H54 (cell line): Measurements from ENCODE around the gene TTC17.
"Not testable (repeated sequence)": the region's sequence is repeated elsewhere in the genome, so short reads cannot be mapped to it uniquely, and the experiment has no call there.

Source experiments
- DNase-seq: peaks from one replicate; pipeline ENCODE4 v3.0.0; 2011; ENCODE audit warnings: low spot score, mixed read lengths; ENCODE audit not compliant: insufficient read length
- FAIRE-seq: peaks from 3 replicates; lab custom pipeline; 2011; peaks lifted over from hg19 to GRCh38; lab: Jason Lieb, UNC
- POLR2A ChIP-seq: IDR thresholded peaks from 2 replicates; pipeline ENCODE4 v1.6.1; 2011; ENCODE audit warnings: low read depth, mild to moderate bottlenecking, low read length

TTC17 gene

GRCh38 chr11:43403357-43404231, 44.9 kb downstream of the TTC17 start:
- no peak for DNase-seq
- no peak for TF ChIP-seq POLR2A
- FAIRE-seq: peak; percentile 41

GRCh38 chr11:43404406-43404805, 45.7 kb downstream of the TTC17 start:
- no peak for FAIRE-seq
- TF ChIP-seq POLR2A: no peak

GRCh38 chr11:43404836-43405479, 46.2 kb downstream of the TTC17 start:
- DNase-seq: no peak
- peak; percentile 15 for FAIRE-seq

More at GRCh38 chr11:43404406-43404805, 45.7 kb downstream of the TTC17 start:
- DNase-seq: no peak

GRCh38 chr11:43408277-43408676, 49.6 kb downstream of the TTC17 start:
- FAIRE-seq: peak; percentile 6
- DNase-seq: no peak
- TF ChIP-seq POLR2A: no peak

More at GRCh38 chr11:43404836-43405479, 46.2 kb downstream of the TTC17 start:
- TF ChIP-seq POLR2A: no peak

- DNase-seq: no peak
- FAIRE-seq: peak; percentile 55
Measured at GRCh38 chr11:43410394-43410793, 51.7 kb downstream of the TTC17 start.

GRCh38 chr11:43418197-43418596, 59.5 kb downstream of the TTC17 start:
- DNase-seq (no peak), FAIRE-seq (peak; percentile 33)
- no peak for TF ChIP-seq POLR2A

More at GRCh38 chr11:43410394-43410793, 51.7 kb downstream of the TTC17 start:
- no peak for TF ChIP-seq POLR2A

GRCh38 chr11:43419460-43419859, 60.7 kb downstream of the TTC17 start:
- peak; percentile 86 for FAIRE-seq

GRCh38 chr11:43427971-43428370, 69.3 kb downstream of the TTC17 start:
- peak; percentile 52 for FAIRE-seq
- no peak for TF ChIP-seq POLR2A
- no peak for DNase-seq

More at GRCh38 chr11:43419460-43419859, 60.7 kb downstream of the TTC17 start:
- DNase-seq: no peak
- no peak for TF ChIP-seq POLR2A

GRCh38 chr11:43430916-43431315, 72.2 kb downstream of the TTC17 start:
- not testable (repeated sequence) for FAIRE-seq, DNase-seq

GRCh38 chr11:43434893-43435292, 76.2 kb downstream of the TTC17 start:
- no peak for DNase-seq
- no peak for FAIRE-seq
- TF ChIP-seq POLR2A: no peak

GRCh38 chr11:43440486-43440885, 81.8 kb downstream of the TTC17 start:
- no peak for TF ChIP-seq POLR2A
- FAIRE-seq (no peak), DNase-seq (no peak)

GRCh38 chr11:43443811-43444210, 85.1 kb downstream of the TTC17 start:
- FAIRE-seq (no peak), DNase-seq (no peak)
- no peak for TF ChIP-seq POLR2A

GRCh38 chr11:43447151-43447550, 88.4 kb downstream of the TTC17 start:
- peak; percentile 11 for FAIRE-seq
- no peak for TF ChIP-seq POLR2A
- DNase-seq: no peak

- no peak for TF ChIP-seq POLR2A
- DNase-seq (no peak), FAIRE-seq (no peak)
Measured at GRCh38 chr11:43458486-43458885, 99.8 kb downstream of the TTC17 start.
